Mesothelial cell of epicardium (in vitro differentiated cells): ENCODE results near the gene SCPEP1. TPM values are rescaled to one million over a fixed set of nuclear protein-coding genes. Genes with fewer than 3 reads are reported as not detected.

Experiments
- DNase-seq, 2 experiments: peaks; one replicate each; pipeline ENCODE4 v3.0.0; 2021; ENCODE audit warnings: low spot score in 2 of 2; ENCODE audit not compliant: unreplicated experiment in 2 of 2
- H3K27ac Mint-ChIP-seq: 2 replicates; pipeline ENCODE4 v1.8.0; 2021; ENCODE audit warnings: mixed read lengths
- H3K27me3 Mint-ChIP-seq: 2 replicates; pipeline ENCODE4 v1.8.0; 2021; ENCODE audit warnings: low read depth, mixed read lengths
- H3K36me3 Mint-ChIP-seq: 2 replicates; pipeline ENCODE4 v1.8.0; 2021; ENCODE audit warnings: mixed read lengths
- H3K4me1 Mint-ChIP-seq: 2 replicates; pipeline ENCODE4 v1.8.0; 2021; ENCODE audit warnings: mixed read lengths
- H3K4me3 Mint-ChIP-seq: 2 replicates; pipeline ENCODE4 v1.8.0; 2021; ENCODE audit warnings: mild to moderate bottlenecking, moderate library complexity, mixed read lengths
- H3K9me3 Mint-ChIP-seq: 2 replicates; pipeline ENCODE4 v1.8.0; 2021; ENCODE audit warnings: mixed read lengths
- CTCF ChIP-seq: fragments of 200-600 bp; sonication (generic); IDR thresholded peaks from one replicate; pipeline ENCODE4 v1.5.0; 2021; ENCODE audit warnings: antibody characterized with exemption; ENCODE audit not compliant: unreplicated experiment
- total RNA-seq: library from RNA; stranded (reverse); gene quantifications from 3 replicates; pipeline ENCODE4 v1.2.1, GENCODE V29; 2021

Gene SCPEP1
- total RNA-seq, 1 donor from 2014 or later: 49.1 TPM

GRCh38 chr17:56966338-56966737 lies 11.6 kb upstream of the SCPEP1 start:
- TF ChIP-seq CTCF: no peak
- no peaks in the 10 kb centered on the region for H3K27me3 Mint-ChIP-seq
- H3K9me3 Mint-ChIP-seq: peaks cover 8% of the 10 kb centered on the region
- H3K27ac Mint-ChIP-seq: no peak overlapping the region
- H3K4me1 Mint-ChIP-seq: peaks cover 3% of the 10 kb centered on the region
- no peaks in the 10 kb centered on the region for H3K36me3 Mint-ChIP-seq
- DNase-seq: no peak
- no peak overlapping the region for H3K4me3 Mint-ChIP-seq

- Mint-ChIP-seq H3K36me3 (no peaks in the 10 kb centered on the region), H3K27ac (no peak overlapping the region), H3K4me3 (no peak overlapping the region), H3K27me3 (no peaks in the 10 kb centered on the region), H3K9me3 (peaks cover 16% of the 10 kb centered on the region), H3K4me1 (peaks cover 10% of the 10 kb centered on the region)
- no peak for TF ChIP-seq CTCF
- no peak for DNase-seq
These were observed 7.0 kb upstream of the SCPEP1 start for GRCh38 chr17:56970974-56971373.

- H3K27me3 Mint-ChIP-seq: no peaks in the 10 kb centered on the region
These were observed 5.7 kb upstream of the SCPEP1 start for GRCh38 chr17:56972111-56972730.

GRCh38 chr17:56973520-56973919 lies 4.4 kb upstream of the SCPEP1 start:
- no peak for DNase-seq
- Mint-ChIP-seq H3K4me1 (peaks cover 19% of the 10 kb centered on the region), H3K27ac (no peak overlapping the region), H3K36me3 (no peaks in the 10 kb centered on the region), H3K9me3 (peaks cover 16% of the 10 kb centered on the region), H3K27me3 (no peaks in the 10 kb centered on the region), H3K4me3 (no peak overlapping the region)
- TF ChIP-seq CTCF: no peak

More at GRCh38 chr17:56972111-56972730, 5.7 kb upstream of the SCPEP1 start:
- Mint-ChIP-seq H3K9me3 (peaks cover 16% of the 10 kb centered on the region), H3K27ac (no peak overlapping the region), H3K36me3 (no peaks in the 10 kb centered on the region), H3K4me1 (peaks cover 13% of the 10 kb centered on the region), H3K4me3 (no peak overlapping the region)
- TF ChIP-seq CTCF: no peak
- DNase-seq: no peak

- Mint-ChIP-seq H3K27me3 (no peaks in the 10 kb centered on the region), H3K9me3 (peaks cover 16% of the 10 kb centered on the region)
- TF ChIP-seq CTCF: no peak
These were observed 3.9 kb upstream of the SCPEP1 start for GRCh38 chr17:56974055-56974454.

More at GRCh38 chr17:56974055-56974454, 3.9 kb upstream of the SCPEP1 start:
- Mint-ChIP-seq H3K36me3 (no peaks in the 10 kb centered on the region), H3K4me3 (no peak overlapping the region), H3K27ac (no peak overlapping the region), H3K4me1 (peaks cover 24% of the 10 kb centered on the region)
- no peak for DNase-seq
